HepG2 (cell line): Measurements from ENCODE around the gene KLHDC1. TPM values are rescaled to one million over a fixed set of nuclear protein-coding genes. Genes with fewer than 3 reads are reported as not detected.
"Not testable (repeated sequence)": the region's sequence is repeated elsewhere in the genome, so short reads cannot be mapped to it uniquely, and the experiment has no call there.

Experiments
- ATF4 ChIP-seq, 2 experiments: fragments of 450-650 bp in 1 of 2; sonication (generic) in 1 of 2; formaldehyde crosslinking; IDR thresholded peaks; 2 replicates each; pipeline versions ENCODE4 v1.5.0 to v1.8.0; 2020 to 2022; ENCODE audit warnings: mild to moderate bottlenecking in 1 of 2, missing genetic modification reagents in 1 of 2
- CREB1 ChIP-seq, 2 experiments: fragments of 450-650 bp in 1 of 2; IDR thresholded peaks; 2 replicates each; pipeline ENCODE4 v1.6.1; 2016 to 2017; ENCODE audit warnings: control low read depth in 1 of 2, mild to moderate bottlenecking in 1 of 2, missing compliant biosample characterization in 1 of 2, missing genetic modification characterization in 1 of 2
- FOSL2 ChIP-seq: sonication (generic); formaldehyde crosslinking; IDR thresholded peaks from 2 replicates; pipeline ENCODE4 v1.4.0; 2020; ENCODE audit warnings: missing genetic modification reagents
- FOXC1 ChIP-seq: sonication (generic); formaldehyde crosslinking; IDR thresholded peaks from 2 replicates; pipeline ENCODE4 v1.8.0; 2022; ENCODE audit warnings: mild to moderate bottlenecking, missing genetic modification reagents, borderline replicate concordance
- FOXO4 ChIP-seq: sonication (generic); formaldehyde crosslinking; conservative IDR thresholded peaks from 2 replicates; pipeline ENCODE4 v1.8.1; 2023; ENCODE audit warnings: missing genetic modification reagents
- HOXA3 ChIP-seq: sonication (generic); formaldehyde crosslinking; IDR thresholded peaks from 2 replicates; pipeline ENCODE4 v1.5.0; 2020; ENCODE audit warnings: missing genetic modification reagents
- JUN ChIP-seq: sonication (generic); formaldehyde crosslinking; IDR thresholded peaks from 2 replicates; pipeline ENCODE4 v1.4.0; 2020; ENCODE audit warnings: mild to moderate bottlenecking, missing genetic modification reagents
- KLF6 ChIP-seq: IDR thresholded peaks from 2 replicates; pipeline ENCODE4 v1.8.0; 2016; ENCODE audit warnings: missing biosample characterization, missing genetic modification reagents
- MIER3 ChIP-seq: IDR thresholded peaks from 2 replicates; pipeline ENCODE4 v1.6.1; 2016; ENCODE audit warnings: missing compliant biosample characterization, borderline replicate concordance
- NCOA2 ChIP-seq: sonication (generic); formaldehyde crosslinking; IDR thresholded peaks from 2 replicates; pipeline ENCODE4 v1.8.0; 2022; ENCODE audit warnings: inconsistent platforms
- NCOR1 ChIP-seq: fragments of 200-600 bp; sonication (generic); IDR thresholded peaks from 2 replicates; pipeline ENCODE4 v1.7.0; 2017; ENCODE audit warnings: antibody characterized with exemption, low read length, borderline replicate concordance
- NR2C2 ChIP-seq: sonication (generic); formaldehyde crosslinking; IDR thresholded peaks from 2 replicates; pipeline ENCODE4 v1.4.0; 2020; ENCODE audit warnings: missing genetic modification reagents, mild to moderate bottlenecking, moderate library complexity, borderline replicate concordance
- PAXIP1 ChIP-seq: sonication (generic); formaldehyde crosslinking; conservative IDR thresholded peaks from 2 replicates; pipeline ENCODE4 v1.4.0; 2020; ENCODE audit warnings: mild to moderate bottlenecking, missing genetic modification reagents, moderate library complexity
- POGZ ChIP-seq: sonication (generic); formaldehyde crosslinking; IDR thresholded peaks from 2 replicates; pipeline ENCODE4 v1.4.0; 2020; ENCODE audit warnings: mild to moderate bottlenecking, missing genetic modification reagents
- SIX4 ChIP-seq: sonication (generic); formaldehyde crosslinking; IDR thresholded peaks from 2 replicates; pipeline ENCODE4 v1.4.0; 2020; ENCODE audit warnings: missing genetic modification reagents
- TBX2 ChIP-seq: sonication (generic); formaldehyde crosslinking; IDR thresholded peaks from 2 replicates; pipeline ENCODE4 v1.5.0; 2020; ENCODE audit warnings: missing genetic modification reagents, mild to moderate bottlenecking, borderline replicate concordance
- ZBTB33 ChIP-seq: sonication (generic); formaldehyde crosslinking; IDR thresholded peaks from 2 replicates; pipeline ENCODE4 v1.4.0; 2020; ENCODE audit warnings: missing genetic modification reagents
- ZFP1 ChIP-seq: IDR thresholded peaks from 2 replicates; pipeline ENCODE4 v1.6.1; 2016
- ZNF335 ChIP-seq: sonication (generic); formaldehyde crosslinking; IDR thresholded peaks from 2 replicates; pipeline ENCODE4 v1.4.0; 2020; ENCODE audit warnings: missing genetic modification reagents
- ZNF556 ChIP-seq: sonication (generic); formaldehyde crosslinking; IDR thresholded peaks from 2 replicates; pipeline ENCODE4 v1.4.0; 2020; ENCODE audit warnings: mild to moderate bottlenecking, missing genetic modification reagents, borderline replicate concordance
- ZNF7 ChIP-seq: IDR thresholded peaks from 2 replicates; pipeline ENCODE4 v1.6.1; 2016; ENCODE audit warnings: missing biosample characterization, missing genetic modification reagents
- ZNF878 ChIP-seq: sonication (generic); formaldehyde crosslinking; IDR thresholded peaks from 2 replicates; pipeline ENCODE4 v1.8.1; 2023; ENCODE audit warnings: mild to moderate bottlenecking, missing genetic modification reagents, moderate library complexity
- polyA plus RNA-seq, 8 experiments: library from polyadenylated mRNA; depleted of rRNA in 3 of 8; stranded (reverse) in 7 of 8; unstranded in 1 of 8; fragments of >200 nt; fragmentation: Illumina TruSeq in 4 of 8; extraction: Trizol in 4 of 8; gene quantifications; 2 replicates each; pipeline versions ENCODE4 v1.2.1 to v1.2.3, GENCODE V29; 2011 to 2016; ENCODE audit warnings: low read depth in 4 of 8, missing spikeins in 1 of 8, mixed read lengths in 1 of 8; ENCODE audit not compliant: insufficient read depth in 1 of 8
- total RNA-seq, 5 experiments: library from RNA; depleted of rRNA; stranded (reverse); fragments of >200 nt; fragmentation: Illumina TruSeq; extraction: Trizol; gene quantifications; 2 replicates each; pipeline ENCODE4 v1.2.3, GENCODE V29; 2016; ENCODE audit warnings: low read depth in 1 of 5

The KLHDC1 gene
- total and polyA plus RNA-seq, 2 of the 13 experiments (the other 11 are each of a cell fraction or from before 2014, with no cell fraction given): 0.11 TPM; not detected in 1

GRCh38 chr14:49721733-49722435, 29.0 kb downstream of the KLHDC1 start (continued):
- TF ChIP-seq CREB1 (IDR thresholded peaks at IDR 0.05): not testable (repeated sequence)
- TF ChIP-seq CREB1 (CRISPR knock-in tag; IDR thresholded peaks at IDR 0.05) (peak; percentile 59; the same call in 1 of the 2 replicates), FOSL2 (CRISPR knock-in tag) (peak; percentile 52), SIX4 (CRISPR knock-in tag) (peak; percentile 50; the same call in 1 of the 2 replicates), PAXIP1 (peak; percentile 94), ZNF556 (CRISPR knock-in tag) (peak; percentile 68; the same call in 1 of the 2 replicates), ZNF7 (CRISPR knock-in tag) (peak; percentile 72; the same call in 1 of the 2 replicates), JUN (CRISPR knock-in tag) (peak; percentile 21; the same call in 1 of the 2 replicates), ZFP1 (CRISPR knock-in tag) (0 out of 2 replicates have a peak, but pooled peaks have one; percentile 16), TBX2 (peak; percentile 89), POGZ (CRISPR knock-in tag) (peak; percentile 79), FOXO4 (CRISPR knock-in tag) (0 out of 2 replicates have a peak, but pooled peaks have one; percentile 73), ZBTB33 (CRISPR knock-in tag) (0 out of 2 replicates have a peak, but pooled peaks have one; percentile 31), ZNF878 (0 out of 2 replicates have a peak, but pooled peaks have one; percentile 60), NCOR1 (peak; percentile 87), KLF6 (0 out of 2 replicates have a peak, but pooled peaks have one; percentile 32), FOXC1 (CRISPR knock-in tag) (peak; percentile 60; the same call in 1 of the 2 replicates), ATF4 (CRISPR knock-in tag; IDR thresholded peaks at IDR 0.05) (peak in 1 of 2 experiments; percentile 59; a peak in 2 of 4 replicates), NCOA2 (CRISPR knock-in tag) (peak; percentile 89), NR2C2 (CRISPR knock-in tag) (peak; percentile 64; the same call in 1 of the 2 replicates), MIER3 (CRISPR knock-in tag) (peak; percentile 81; the same call in 1 of the 2 replicates), ZNF335 (CRISPR knock-in tag) (peak; percentile 54; the same call in 1 of the 2 replicates), HOXA3 (CRISPR knock-in tag) (peak; percentile 77)
